HT1080 (cell line): Measurements from ENCODE around the gene LRRN2. TPM values are rescaled to one million over a fixed set of nuclear protein-coding genes. Genes with fewer than 3 reads are reported as not detected.
A peak's percentile ranks its signal among the peaks of the same experiment; 100 is the strongest.
"Not testable (repeated sequence)": the region's sequence is repeated elsewhere in the genome, so short reads cannot be mapped to it uniquely, and the experiment has no call there.

Experiments used
- DNase-seq: peaks from one replicate; pipeline ENCODE4 v3.0.0-alpha.2; 2015; ENCODE audit warnings: low read depth
- polyA plus RNA-seq, 2 experiments: library from polyadenylated mRNA; depleted of rRNA; stranded (reverse); fragments of >200 nt; gene quantifications; 2 replicates each; pipeline ENCODE4 v1.2.3, GENCODE V29; 2015
- total RNA-seq: library from RNA; depleted of rRNA; stranded (reverse); fragments of >200 nt; shearing (Covaris generic); gene quantifications from 2 replicates; pipeline ENCODE4 v1.2.3, GENCODE V29; 2014; rRNA removed

LRRN2 gene
- total RNA-seq = 0.06 and 0.07 TPM in 2 replicates
- not detected in 2 replicates for polyA plus RNA-seq (2015; cell fraction: cytosol; rRNA removed)
- not detected in 2 replicates for polyA plus RNA-seq (2015; cell fraction: nucleus; rRNA removed)

GRCh38 chr1:204685236-204686006 lies at the start of gene LRRN2:
TSS of gene LRRN2 (minus strand) at chr1:204685738. CDS start at chr1:204619992, 65,746 bp downstream.
- no peak for DNase-seq

GRCh38 chr1:204735042-204735441 lies 49.5 kb upstream of the LRRN2 start:
- no peak for DNase-seq

- DNase-seq = no peak
Measured at GRCh38 chr1:204733869-204734596, 48.5 kb upstream of the LRRN2 start.

GRCh38 chr1:204733289-204733688 lies 47.8 kb upstream of the LRRN2 start:
- no peak for DNase-seq

GRCh38 chr1:204731985-204732575 lies 46.5 kb upstream of the LRRN2 start:
- no peak for DNase-seq

GRCh38 chr1:204731509-204731908 lies 46.0 kb upstream of the LRRN2 start:
- DNase-seq = no peak

- no peak for DNase-seq
Measured at GRCh38 chr1:204730826-204731459, 45.4 kb upstream of the LRRN2 start.

- no peak for DNase-seq
Measured at GRCh38 chr1:204729516-204729915, 44.0 kb upstream of the LRRN2 start.

GRCh38 chr1:204728456-204728855 lies 42.9 kb upstream of the LRRN2 start:
- DNase-seq = no peak

GRCh38 chr1:204728045-204728444 lies 42.5 kb upstream of the LRRN2 start:
- DNase-seq = no peak

- DNase-seq = not testable (repeated sequence)
Measured at GRCh38 chr1:204727438-204727837, 41.9 kb upstream of the LRRN2 start.

- DNase-seq = peak; percentile 41
Measured at GRCh38 chr1:204726478-204726877, 40.9 kb upstream of the LRRN2 start.

- DNase-seq = no peak
Measured at GRCh38 chr1:204725821-204726448, 40.4 kb upstream of the LRRN2 start.

- DNase-seq = no peak
Measured at GRCh38 chr1:204723131-204723787, 37.7 kb upstream of the LRRN2 start.

GRCh38 chr1:204721373-204722055 lies 36.0 kb upstream of the LRRN2 start:
- no peak for DNase-seq

GRCh38 chr1:204716660-204717059 lies 31.1 kb upstream of the LRRN2 start:
- no peak for DNase-seq

- DNase-seq = no peak
Measured at GRCh38 chr1:204714861-204715511, 29.4 kb upstream of the LRRN2 start.

GRCh38 chr1:204714194-204714860 lies 28.8 kb upstream of the LRRN2 start:
- no peak for DNase-seq

GRCh38 chr1:204713541-204713940 lies 28.0 kb upstream of the LRRN2 start:
- DNase-seq = no peak
